ENCODE measurements around the gene FUNDC2. TPM values are rescaled to one million over a fixed set of nuclear protein-coding genes. Genes with fewer than 3 reads are reported as not detected.

FUNDC2 gene
- total and polyA plus RNA-seq, 10 donors: 29.3 to 113 (median 54.3) TPM

- H3K27me3 ChIP-seq (replicated peaks in 1 of 7): no peaks in the 10 kb centered on the region
- H3K4me1 ChIP-seq: peaks cover 0 to 14% (median 8%) of the 10 kb centered on the region in 6 donors
- peak overlapping the region in 4 of 8 donors; percentile 18 to 51 (median 40) for H3K27ac ChIP-seq
- peaks cover 0 to 47% (median 0%) of the 10 kb centered on the region in 6 donors for H3K36me3 ChIP-seq
- H3K4me3 ChIP-seq: peak overlapping the region in 2 of 8 donors; percentile 9 to 38
- DNase-seq: peak; percentile 85
- intact Hi-C loops (cut with DNase I; ENCODE audit: low total_unique reads): no loop called here
- 10 to 29% (median 19%) methylated on average over 10 to 25 of the region's 25 CpGs for WGBS, 5 donors
- TF ChIP-seq POLR2AphosphoS5 (IDR thresholded peaks at IDR 0.05): peak; percentile 39 to 56 (median 51)
- peak; percentile 48 to 92 (median 80) for TF ChIP-seq CTCF (IDR thresholded peaks at IDR 0.05 in 8 of 11, conservative IDR thresholded peaks at IDR 0.05 in 3 of 11)
- no peak for TF ChIP-seq POLR2A (IDR thresholded peaks at IDR 0.05)
- H3K9me3 ChIP-seq: no peaks in the 10 kb centered on the region
These were observed 30.5 kb downstream of the FUNDC2 start for GRCh38 chrX:155056877-155057792.

GRCh38 chrX:155061760-155062159 lies 35.1 kb downstream of the FUNDC2 start:
- peaks cover 0 to 10% (median 8%) of the 10 kb centered on the region in 6 donors for H3K4me1 ChIP-seq
- no peak overlapping the region for H3K27ac ChIP-seq
- no peak overlapping the region for H3K4me3 ChIP-seq
- no peak for DNase-seq
- H3K36me3 ChIP-seq: peaks cover 0 to 24% (median 0%) of the 10 kb centered on the region in 6 donors
- intact Hi-C loops (cut with DNase I; ENCODE audit: low total_unique reads): loop anchor here (5.0 kb wide), 1 partner anchor 79 kb away; no protein-coding TSS in a partner anchor
- H3K27me3 ChIP-seq (replicated peaks in 1 of 7): no peaks in the 10 kb centered on the region
- WGBS, 5 donors: 82 to 95% (median 92%) methylated on average over 4 of the region's 4 CpGs
- TF ChIP-seq POLR2A (IDR thresholded peaks at IDR 0.05): no peak
- TF ChIP-seq CTCF (IDR thresholded peaks at IDR 0.05 in 8 of 11, conservative IDR thresholded peaks at IDR 0.05 in 3 of 11): no peak
- no peak for TF ChIP-seq POLR2AphosphoS5 (IDR thresholded peaks at IDR 0.05)
- no peaks in the 10 kb centered on the region for H3K9me3 ChIP-seq

GRCh38 chrX:155065035-155065734 lies 38.5 kb downstream of the FUNDC2 start:
- Histone ChIP-seq H3K4me3 (no peak overlapping the region), H3K27me3 (replicated peaks in 1 of 7) (no peaks in the 10 kb centered on the region), H3K36me3 (peaks cover 0 to 22% (median 0%) of the 10 kb centered on the region in 6 donors), H3K4me1 (peaks cover 0 to 15% (median 9%) of the 10 kb centered on the region in 6 donors), H3K27ac (no peak overlapping the region), H3K9me3 (no peaks in the 10 kb centered on the region)
- intact Hi-C loops (cut with DNase I; ENCODE audit: low total_unique reads): no loop called here
- TF ChIP-seq CTCF (IDR thresholded peaks at IDR 0.05 in 8 of 11, conservative IDR thresholded peaks at IDR 0.05 in 3 of 11) (no peak), POLR2AphosphoS5 (IDR thresholded peaks at IDR 0.05) (no peak), POLR2A (IDR thresholded peaks at IDR 0.05) (no peak)
- WGBS, 5 donors: 80 to 96% (median 91%) methylated on average over 8 of the region's 8 CpGs
- no peak for DNase-seq

Data from spleen (tissue), 11 donors.